HUES6 (cell line): Measurements from ENCODE around the gene GPR15LG.
A peak's percentile ranks its signal among the peaks of the same experiment; 100 is the strongest.

Experiments
- H3K27ac ChIP-seq: 2 replicates; pipeline ENCODE4 v1.7.0; 2013; ENCODE audit warnings: low read depth, mild to moderate bottlenecking, low read length, inconsistent platforms
- H3K27me3 ChIP-seq: 2 replicates; pipeline ENCODE4 v1.6.1; 2013; ENCODE audit warnings: low read length; ENCODE audit not compliant: control insufficient read depth, insufficient read depth
- H3K36me3 ChIP-seq: 2 replicates; pipeline ENCODE4 v1.6.1; 2013; ENCODE audit warnings: low read length; ENCODE audit not compliant: control insufficient read depth, insufficient read depth
- H3K4me1 ChIP-seq: 2 replicates; pipeline ENCODE4 v1.6.1; 2013; ENCODE audit warnings: low read length; ENCODE audit not compliant: control insufficient read depth, insufficient read depth
- H3K4me3 ChIP-seq: 2 replicates; pipeline ENCODE4 v1.5.1; 2013; ENCODE audit warnings: low read depth, low read length
- H3K9ac ChIP-seq: one replicate; pipeline ENCODE4 v1.6.1; 2013; ENCODE audit warnings: mild to moderate bottlenecking, low read length
- H3K9me3 ChIP-seq: 2 replicates; pipeline ENCODE4 v1.6.1; 2013; ENCODE audit warnings: low read depth, low read length; ENCODE audit not compliant: control insufficient read depth, insufficient read depth

GPR15LG gene

GRCh38 chr10:84194424-84195043 lies 20.9 kb downstream of the GPR15LG start, which contains the start of gene CDHR1:
TSS of gene CDHR1 (plus strand) at chr10:84194537. CDS start at chr10:84194761, 224 bp downstream.
- no peak within 1 kb of the TSS for H3K9ac ChIP-seq
- no peaks in the 10 kb centered on the region for H3K9me3 ChIP-seq
- H3K4me1 ChIP-seq = peaks cover 12% of the 10 kb centered on the region
- peaks cover 2% of the 10 kb centered on the region; the same call in 1 of the 2 replicates for H3K36me3 ChIP-seq
- peaks cover 76% of the 10 kb centered on the region for H3K27me3 ChIP-seq
- H3K4me3 ChIP-seq = peak within 1 kb of the TSS; percentile 86
- H3K27ac ChIP-seq = no peak within 1 kb of the TSS

GRCh38 chr10:84195044-84195830 lies 21.6 kb downstream of the GPR15LG start:
- Histone ChIP-seq H3K27ac (no peak overlapping the region), H3K4me1 (peaks cover 12% of the 10 kb centered on the region), H3K36me3 (peaks cover 2% of the 10 kb centered on the region; the same call in 1 of the 2 replicates), H3K4me3 (peak overlapping the region; percentile 86), H3K27me3 (peaks cover 76% of the 10 kb centered on the region), H3K9ac (no peak overlapping the region), H3K9me3 (no peaks in the 10 kb centered on the region)

GRCh38 chr10:84196083-84196482 lies 22.5 kb downstream of the GPR15LG start:
- Histone ChIP-seq H3K27me3 (peaks cover 72% of the 10 kb centered on the region), H3K4me1 (peaks cover 12% of the 10 kb centered on the region), H3K27ac (no peak overlapping the region)

GRCh38 chr10:84196941-84197340 lies 23.3 kb downstream of the GPR15LG start:
- peaks cover 12% of the 10 kb centered on the region for H3K4me1 ChIP-seq
- H3K27me3 ChIP-seq = peaks cover 64% of the 10 kb centered on the region
- H3K9me3 ChIP-seq = no peaks in the 10 kb centered on the region

More at GRCh38 chr10:84196083-84196482, 22.5 kb downstream of the GPR15LG start:
- peaks cover 2% of the 10 kb centered on the region; the same call in 1 of the 2 replicates for H3K36me3 ChIP-seq
- H3K4me3 ChIP-seq = no peak overlapping the region
- H3K9me3 ChIP-seq = no peaks in the 10 kb centered on the region
- no peak overlapping the region for H3K9ac ChIP-seq

GRCh38 chr10:84197643-84198042 lies 24.0 kb downstream of the GPR15LG start:
- Histone ChIP-seq H3K27ac (no peak overlapping the region), H3K9me3 (no peaks in the 10 kb centered on the region), H3K4me3 (no peak overlapping the region), H3K4me1 (peaks cover 12% of the 10 kb centered on the region), H3K36me3 (peaks cover 2% of the 10 kb centered on the region; the same call in 1 of the 2 replicates), H3K27me3 (peaks cover 60% of the 10 kb centered on the region), H3K9ac (no peak overlapping the region)

More at GRCh38 chr10:84196941-84197340, 23.3 kb downstream of the GPR15LG start:
- Histone ChIP-seq H3K4me3 (no peak overlapping the region), H3K27ac (no peak overlapping the region), H3K36me3 (peaks cover 2% of the 10 kb centered on the region; the same call in 1 of the 2 replicates), H3K9ac (no peak overlapping the region)

GRCh38 chr10:84198206-84198915 lies 24.8 kb downstream of the GPR15LG start:
- H3K9me3 ChIP-seq = no peaks in the 10 kb centered on the region
- no peak overlapping the region for H3K9ac ChIP-seq
- no peak overlapping the region for H3K4me3 ChIP-seq
- H3K27ac ChIP-seq = no peak overlapping the region
- peaks cover 2% of the 10 kb centered on the region; the same call in 1 of the 2 replicates for H3K36me3 ChIP-seq
- peaks cover 12% of the 10 kb centered on the region for H3K4me1 ChIP-seq
- peaks cover 52% of the 10 kb centered on the region for H3K27me3 ChIP-seq

GRCh38 chr10:84200537-84201243 lies 27.1 kb downstream of the GPR15LG start:
- Histone ChIP-seq H3K9ac (no peak overlapping the region), H3K9me3 (no peaks in the 10 kb centered on the region), H3K27ac (no peak overlapping the region), H3K4me1 (no peaks in the 10 kb centered on the region), H3K4me3 (no peak overlapping the region), H3K27me3 (peaks cover 29% of the 10 kb centered on the region), H3K36me3 (peaks cover 2% of the 10 kb centered on the region; the same call in 1 of the 2 replicates)

- H3K27ac ChIP-seq = no peak overlapping the region
- H3K9me3 ChIP-seq = no peaks in the 10 kb centered on the region
- peaks cover 2% of the 10 kb centered on the region; the same call in 1 of the 2 replicates for H3K36me3 ChIP-seq
- H3K4me1 ChIP-seq = no peaks in the 10 kb centered on the region
- H3K27me3 ChIP-seq = peaks cover 24% of the 10 kb centered on the region
- no peak overlapping the region for H3K4me3 ChIP-seq
- H3K9ac ChIP-seq = no peak overlapping the region
Observed at GRCh38 chr10:84201244-84201606, 27.6 kb downstream of the GPR15LG start.

GRCh38 chr10:84201682-84202081 lies 28.1 kb downstream of the GPR15LG start:
- H3K9ac ChIP-seq = no peak overlapping the region
- H3K4me3 ChIP-seq = no peak overlapping the region
- peaks cover 2% of the 10 kb centered on the region; the same call in 1 of the 2 replicates for H3K36me3 ChIP-seq
- H3K4me1 ChIP-seq = no peaks in the 10 kb centered on the region
- peaks cover 19% of the 10 kb centered on the region for H3K27me3 ChIP-seq
- H3K9me3 ChIP-seq = no peaks in the 10 kb centered on the region
- H3K27ac ChIP-seq = no peak overlapping the region

- Histone ChIP-seq H3K9me3 (no peaks in the 10 kb centered on the region), H3K4me3 (no peak overlapping the region), H3K27ac (no peak overlapping the region), H3K36me3 (peaks cover 2% of the 10 kb centered on the region; the same call in 1 of the 2 replicates), H3K9ac (no peak overlapping the region), H3K27me3 (peaks cover 14% of the 10 kb centered on the region), H3K4me1 (no peaks in the 10 kb centered on the region)
Observed at GRCh38 chr10:84202349-84202748, 28.7 kb downstream of the GPR15LG start.
